Stimulated activated CD4-positive, alpha-beta T cell treated with anti-CD3 and anti-CD28 coated beads, Interleukin-1b, Interleukin-23, amount 100 ng/mL, for 48 hours (primary cell): ENCODE data around the gene SLC6A11.

ENCODE experiments used
- DNase-seq: peaks from one replicate; pipeline ENCODE4 v3.0.0-alpha.2; 2020

SLC6A11 gene

GRCh38 chr3:10845001-10845761 is 29.2 kb downstream of the SLC6A11 start:
- no peak for DNase-seq

GRCh38 chr3:10845839-10846656 is 30.0 kb downstream of the SLC6A11 start:
- peak; percentile 19 for DNase-seq

- no peak for DNase-seq
These were observed 30.6 kb downstream of the SLC6A11 start for GRCh38 chr3:10846657-10846975.

- peak; percentile 71 for DNase-seq
These were observed 32.2 kb downstream of the SLC6A11 start for GRCh38 chr3:10848261-10848660.

- no peak for DNase-seq
These were observed 36.2 kb downstream of the SLC6A11 start for GRCh38 chr3:10852066-10852808.

GRCh38 chr3:10855083-10855870 is 39.2 kb downstream of the SLC6A11 start:
- no peak for DNase-seq

GRCh38 chr3:10855871-10856662 is 40.0 kb downstream of the SLC6A11 start:
- DNase-seq: no peak

GRCh38 chr3:10857235-10857634 is 41.2 kb downstream of the SLC6A11 start:
- no peak for DNase-seq

- no peak for DNase-seq
These were observed 42.1 kb downstream of the SLC6A11 start for GRCh38 chr3:10858091-10858490.

GRCh38 chr3:10867384-10867783 is 51.4 kb downstream of the SLC6A11 start:
- no peak for DNase-seq

- no peak for DNase-seq
These were observed 53.4 kb downstream of the SLC6A11 start for GRCh38 chr3:10869460-10869859.

GRCh38 chr3:10870296-10870695 is 54.3 kb downstream of the SLC6A11 start:
- no peak for DNase-seq

- no peak for DNase-seq
These were observed 57.4 kb downstream of the SLC6A11 start for GRCh38 chr3:10873415-10873814.

GRCh38 chr3:10875914-10876313 is 59.9 kb downstream of the SLC6A11 start:
- DNase-seq: no peak

GRCh38 chr3:10876661-10877060 is 60.6 kb downstream of the SLC6A11 start:
- DNase-seq: no peak

GRCh38 chr3:10882851-10883250 is 66.8 kb downstream of the SLC6A11 start:
- DNase-seq: no peak

GRCh38 chr3:10883478-10884234 is 67.6 kb downstream of the SLC6A11 start:
- no peak for DNase-seq

- no peak for DNase-seq
These were observed 71.0 kb downstream of the SLC6A11 start for GRCh38 chr3:10887015-10887414.

GRCh38 chr3:10888518-10889090 is 72.6 kb downstream of the SLC6A11 start:
- DNase-seq: no peak

- no peak for DNase-seq
These were observed 73.4 kb downstream of the SLC6A11 start for GRCh38 chr3:10889206-10889960.
